ENCODE results near the gene FBXO42.

DNA sequence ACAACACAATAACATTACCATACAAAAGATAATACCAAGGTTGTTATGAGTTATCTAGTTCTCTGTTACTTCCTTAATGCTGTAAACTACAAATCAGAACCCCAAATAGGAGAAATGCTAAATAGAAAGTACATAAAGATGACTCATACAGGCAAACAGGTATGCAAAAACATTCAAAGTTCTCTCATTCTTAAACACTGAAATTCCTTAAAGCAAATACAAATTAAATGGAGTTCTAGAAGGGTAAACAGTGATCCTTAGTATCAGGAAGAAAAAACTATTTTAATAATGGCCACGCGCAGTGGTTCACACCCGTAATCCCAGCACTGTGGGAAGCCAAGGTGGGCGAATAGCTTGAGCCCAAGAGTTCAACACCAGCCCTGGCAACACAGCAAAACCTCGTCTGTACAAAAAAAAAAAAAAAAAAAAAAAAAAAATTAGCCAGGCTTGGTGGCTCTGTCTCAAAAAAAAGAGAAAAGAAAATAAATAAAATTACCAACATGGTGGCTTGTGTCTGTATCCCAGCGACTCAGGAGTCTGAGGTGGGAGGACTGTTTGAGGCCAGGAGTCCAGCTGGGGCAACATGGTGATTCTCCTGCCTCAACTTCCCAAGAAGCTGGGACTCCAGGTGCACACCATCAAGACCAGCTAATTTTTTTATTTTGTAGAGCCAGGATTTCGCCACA, 17.5 kb downstream of the FBXO42 start:
- TF ChIP-seq EZH2 (IDR thresholded peaks at IDR 0.05), result no peak
- TF ChIP-seq POLR2AphosphoS5 (IDR thresholded peaks at IDR 0.05; ENCODE audit: borderline replicate concordance, low read depth, low read length), result no peak
